Gastroesophageal sphincter (tissue), 3 donors: ENCODE measurements around the gene PAEP.

ENCODE experiments used
- POLR2A ChIP-seq, 2 donors: fragments of 450-650 bp; IDR thresholded peaks; one replicate each; pipeline ENCODE4 v1.6.1; 2017; ENCODE audit warnings: antibody characterized with exemption in 2 of 2, mild to moderate bottlenecking in 2 of 2, moderate library complexity in 1 of 2
- POLR2AphosphoS5 ChIP-seq: sonication (generic); formaldehyde crosslinking; IDR thresholded peaks from one replicate; pipeline ENCODE4 v1.6.1; 2017; ENCODE audit warnings: antibody characterized with exemption
- TF ChIP-seq, protein P1 (sequence below), 4 experiments: fragments of 200-600 bp in 2 of 4; fragments of 450-650 bp in 2 of 4; sonication (generic) in 1 of 4; IDR thresholded peaks; one replicate each; pipeline ENCODE4 v1.5.1; 2017 to 2019; ENCODE audit warnings: antibody characterized with exemption in 4 of 4, mild to moderate bottlenecking in 2 of 4, moderate library complexity in 2 of 4

DNA sequence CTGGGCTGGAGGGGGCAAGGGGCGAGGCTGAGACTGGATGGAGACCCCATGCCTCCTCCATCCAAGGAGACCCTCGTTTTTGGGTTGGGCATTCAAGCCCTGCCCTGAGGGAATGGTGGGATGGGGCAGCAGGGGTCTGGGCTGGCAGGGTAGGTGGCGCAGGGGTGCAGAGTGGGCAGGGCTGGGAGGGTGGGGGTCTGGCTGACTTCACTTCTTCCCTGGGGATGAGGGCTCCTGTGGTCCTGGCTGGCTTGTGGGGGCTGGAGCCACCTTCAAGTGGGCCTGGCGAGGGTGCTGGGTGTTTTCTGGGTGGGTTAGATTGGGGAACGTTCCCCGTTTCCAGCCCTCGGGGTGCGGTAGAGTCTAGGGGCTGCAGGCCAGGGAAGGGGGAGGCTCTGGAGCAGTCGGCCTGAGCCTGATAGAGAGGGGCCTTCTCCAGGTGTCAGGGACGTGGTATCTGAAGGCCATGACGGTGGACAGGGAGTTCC, 39.9 kb upstream of the PAEP start:
- TF ChIP-seq, protein P1, sequence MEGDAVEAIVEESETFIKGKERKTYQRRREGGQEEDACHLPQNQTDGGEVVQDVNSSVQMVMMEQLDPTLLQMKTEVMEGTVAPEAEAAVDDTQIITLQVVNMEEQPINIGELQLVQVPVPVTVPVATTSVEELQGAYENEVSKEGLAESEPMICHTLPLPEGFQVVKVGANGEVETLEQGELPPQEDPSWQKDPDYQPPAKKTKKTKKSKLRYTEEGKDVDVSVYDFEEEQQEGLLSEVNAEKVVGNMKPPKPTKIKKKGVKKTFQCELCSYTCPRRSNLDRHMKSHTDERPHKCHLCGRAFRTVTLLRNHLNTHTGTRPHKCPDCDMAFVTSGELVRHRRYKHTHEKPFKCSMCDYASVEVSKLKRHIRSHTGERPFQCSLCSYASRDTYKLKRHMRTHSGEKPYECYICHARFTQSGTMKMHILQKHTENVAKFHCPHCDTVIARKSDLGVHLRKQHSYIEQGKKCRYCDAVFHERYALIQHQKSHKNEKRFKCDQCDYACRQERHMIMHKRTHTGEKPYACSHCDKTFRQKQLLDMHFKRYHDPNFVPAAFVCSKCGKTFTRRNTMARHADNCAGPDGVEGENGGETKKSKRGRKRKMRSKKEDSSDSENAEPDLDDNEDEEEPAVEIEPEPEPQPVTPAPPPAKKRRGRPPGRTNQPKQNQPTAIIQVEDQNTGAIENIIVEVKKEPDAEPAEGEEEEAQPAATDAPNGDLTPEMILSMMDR (IDR thresholded peaks at IDR 0.05), result no peak
- TF ChIP-seq POLR2AphosphoS5 (no peak), POLR2A (IDR thresholded peaks at IDR 0.05) (no peak)
